Neural cell (in vitro differentiated cells): ENCODE data around the gene ATP2B1. TPM values are rescaled to one million over a fixed set of nuclear protein-coding genes. Genes with fewer than 3 reads are reported as not detected.

Experiments used
- H2AFZ ChIP-seq: fragments of 200-600, 300-800 bp; sonication (generic), shearing (Covaris generic); 2 replicates; pipeline ENCODE4 v1.6.0; 2014; ENCODE audit warnings: low read depth, mild to moderate bottlenecking, antibody characterized with exemption, low read length, moderate library complexity
- H3F3A ChIP-seq: fragments of 200-600 bp; shearing (Covaris generic); 2 replicates; pipeline ENCODE4 v1.6.1; 2016; ENCODE audit warnings: mild to moderate bottlenecking, moderate library complexity, mixed read lengths, antibody characterized with exemption, low read length; ENCODE audit not compliant: insufficient read depth, poor library complexity, severe bottlenecking
- H3K27ac ChIP-seq: fragments of 200-600, 300-800 bp; sonication (generic), shearing (Covaris generic); 2 replicates; pipeline ENCODE4 v1.5.1; 2014; ENCODE audit warnings: mild to moderate bottlenecking, low read length, moderate library complexity
- H3K27me3 ChIP-seq: fragments of 300-800, 200-600 bp; sonication (generic), shearing (Covaris generic); 2 replicates; pipeline ENCODE4 v1.6.0; 2014; ENCODE audit warnings: mild to moderate bottlenecking, low read depth, low read length, moderate library complexity; ENCODE audit not compliant: insufficient read depth
- H3K36me3 ChIP-seq: fragments of 300-800, 200-600 bp; sonication (generic), shearing (Covaris generic); 2 replicates; pipeline ENCODE4 v1.5.1; 2014; ENCODE audit warnings: mild to moderate bottlenecking, antibody characterized with exemption, low read length, moderate library complexity; ENCODE audit not compliant: insufficient read depth
- H3K4me2 ChIP-seq: fragments of 300-800, 200-600 bp; sonication (generic), shearing (Covaris generic); 2 replicates; pipeline ENCODE4 v1.6.0; 2014; ENCODE audit warnings: mild to moderate bottlenecking, low read length
- H3K4me3 ChIP-seq: fragments of 300-800, 200-600 bp; sonication (generic), shearing (Covaris generic); 2 replicates; pipeline ENCODE4 v1.5.1; 2014; ENCODE audit warnings: mild to moderate bottlenecking, low read length, moderate library complexity
- H3K79me2 ChIP-seq: fragments of 200-600 bp; shearing (Covaris generic); replicated peaks from 2 replicates; pipeline ENCODE4 v1.6.0; 2014; ENCODE audit warnings: mild to moderate bottlenecking, low read length, moderate library complexity; ENCODE audit not compliant: insufficient read depth
- H3K9ac ChIP-seq: fragments of 300-800, 200-600 bp; sonication (generic), shearing (Covaris generic); 2 replicates; pipeline ENCODE4 v1.6.1; 2016; ENCODE audit warnings: mild to moderate bottlenecking, low read length, mixed read lengths
- H3K9me2 ChIP-seq: fragments of 200-600 bp; shearing (Covaris generic); 2 replicates; pipeline ENCODE4 v1.6.1; 2016; ENCODE audit warnings: mild to moderate bottlenecking, low read length, mixed read lengths; ENCODE audit not compliant: insufficient read depth
- H3K9me3 ChIP-seq: fragments of 200-600, 300-800 bp; sonication (generic), shearing (Covaris generic); 2 replicates; pipeline ENCODE4 v1.6.1; 2016; ENCODE audit warnings: mild to moderate bottlenecking, mixed run types, low read length, moderate library complexity, mixed read lengths
- H4K20me1 ChIP-seq: fragments of 200-600 bp; shearing (Covaris generic); 2 replicates; pipeline ENCODE4 v1.6.1; 2016; ENCODE audit warnings: mild to moderate bottlenecking, mixed run types; ENCODE audit not compliant: insufficient read depth
- CTCF ChIP-seq: fragments of 450-650 bp; IDR thresholded peaks from 2 replicates; pipeline ENCODE4 v1.5.1; 2014; ENCODE audit warnings: antibody characterized with exemption, mild to moderate bottlenecking, moderate library complexity; ENCODE audit not compliant: poor library complexity, severe bottlenecking
- EP300 ChIP-seq: fragments of 450-650 bp; conservative IDR thresholded peaks from 2 replicates; pipeline ENCODE4 v1.6.1; 2014; ENCODE audit warnings: antibody characterized with exemption, mild to moderate bottlenecking, moderate library complexity; ENCODE audit not compliant: poor library complexity, severe bottlenecking
- EZH2 ChIP-seq: fragments of 200-600, 300-800 bp; shearing (Covaris generic), sonication (generic); IDR thresholded peaks from 2 replicates; pipeline ENCODE4 v1.6.1; 2014; ENCODE audit warnings: antibody characterized with exemption, low read length, borderline replicate concordance, mild to moderate bottlenecking; ENCODE audit not compliant: insufficient read depth, poor library complexity, severe bottlenecking
- MXI1 ChIP-seq: fragments of 450-650 bp; conservative IDR thresholded peaks from 2 replicates; pipeline ENCODE4 v1.6.1; 2014; ENCODE audit warnings: antibody characterized with exemption, mild to moderate bottlenecking; ENCODE audit not compliant: poor library complexity, severe bottlenecking
- POLR2AphosphoS5 ChIP-seq: IDR thresholded peaks from 2 replicates; pipeline ENCODE4 v1.6.1; 2012
- RAD21 ChIP-seq: fragments of 450-650 bp; conservative IDR thresholded peaks from 2 replicates; pipeline ENCODE4 v1.6.1; 2014; ENCODE audit warnings: antibody characterized with exemption, mild to moderate bottlenecking, moderate library complexity
- REST ChIP-seq: IDR thresholded peaks from 2 replicates; pipeline ENCODE4 v1.6.1; 2012; ENCODE audit warnings: borderline replicate concordance
- SMC3 ChIP-seq: fragments of 450-650 bp; conservative IDR thresholded peaks from 2 replicates; pipeline ENCODE4 v1.6.1; 2014; ENCODE audit warnings: antibody characterized with exemption, mild to moderate bottlenecking, moderate library complexity; ENCODE audit not compliant: poor library complexity
- TAF1 ChIP-seq: IDR thresholded peaks from 2 replicates; pipeline ENCODE4 v1.6.1; 2012; ENCODE audit warnings: low read depth
- polyA plus RNA-seq: library from polyadenylated mRNA; depleted of rRNA; stranded (reverse); fragments of >200 nt; gene quantifications from 2 replicates; pipeline ENCODE4 v1.2.3, GENCODE V29; 2014

Gene ATP2B1
- polyA plus RNA-seq, 1 donor from 2014 or later = 139 TPM

GRCh38 chr12:89733579-89734201, 25.1 kb upstream of the ATP2B1 start:
- H3K4me3 ChIP-seq = no peak overlapping the region
- no peak for TF ChIP-seq EZH2
- no peak for TF ChIP-seq CTCF
- TF ChIP-seq EP300 = no peak
- no peak for TF ChIP-seq REST
- no peak for TF ChIP-seq POLR2AphosphoS5
- no peak for TF ChIP-seq TAF1
- no peak for TF ChIP-seq SMC3
- TF ChIP-seq MXI1 = no peak
- TF ChIP-seq RAD21 = no peak
- no peak overlapping the region for H2AFZ ChIP-seq
- no peak overlapping the region for H3K27ac ChIP-seq
- H3F3A ChIP-seq = no peaks in the 10 kb centered on the region
- no peaks in the 10 kb centered on the region for H4K20me1 ChIP-seq
- H3K79me2 ChIP-seq = no peaks in the 10 kb centered on the region
- H3K36me3 ChIP-seq = no peaks in the 10 kb centered on the region
- H3K4me2 ChIP-seq = no peak overlapping the region
- H3K27me3 ChIP-seq = no peaks in the 10 kb centered on the region
- H3K9me3 ChIP-seq = no peaks in the 10 kb centered on the region
- H3K9ac ChIP-seq = no peak overlapping the region
- no peaks in the 10 kb centered on the region for H3K9me2 ChIP-seq

- H3K9ac ChIP-seq = no peak overlapping the region
- no peak overlapping the region for H3K27ac ChIP-seq
- no peak overlapping the region for H3K4me3 ChIP-seq
- no peaks in the 10 kb centered on the region for H3K27me3 ChIP-seq
- H4K20me1 ChIP-seq = no peaks in the 10 kb centered on the region
- no peaks in the 10 kb centered on the region for H3K9me3 ChIP-seq
- no peak overlapping the region for H2AFZ ChIP-seq
- H3K4me2 ChIP-seq = no peak overlapping the region
- no peaks in the 10 kb centered on the region for H3K79me2 ChIP-seq
- TF ChIP-seq EP300 = no peak
- TF ChIP-seq RAD21 = no peak
- TF ChIP-seq MXI1 = no peak
- no peak for TF ChIP-seq POLR2AphosphoS5
- no peak for TF ChIP-seq TAF1
- TF ChIP-seq SMC3 = no peak
- TF ChIP-seq EZH2 = no peak
- TF ChIP-seq REST = no peak
- no peak for TF ChIP-seq CTCF
- no peaks in the 10 kb centered on the region for H3K36me3 ChIP-seq
- no peaks in the 10 kb centered on the region for H3K9me2 ChIP-seq
- no peaks in the 10 kb centered on the region for H3F3A ChIP-seq
Measured at GRCh38 chr12:89732522-89732921, 23.9 kb upstream of the ATP2B1 start.
